NB4 (cell line): ENCODE measurements around the gene FGF11.

ENCODE experiments used
- DNase-seq: peaks from one replicate; pipeline ENCODE4 v3.0.0; 2010; ENCODE audit warnings: low read depth
- H3K4me3 ChIP-seq: one replicate; pipeline ENCODE4 v1.5.1; 2011; ENCODE audit warnings: mild to moderate bottlenecking, low read depth, low read length, moderate library complexity
- CTCF ChIP-seq: IDR thresholded peaks from one replicate; pipeline ENCODE4 v1.5.1; 2012; ENCODE audit warnings: low read depth, low read length
- MAX ChIP-seq: IDR thresholded peaks from 2 replicates; pipeline ENCODE4 v1.6.1; 2011; ENCODE audit warnings: low read depth, low read length
- MYC ChIP-seq: IDR thresholded peaks from 2 replicates; pipeline ENCODE4 v1.6.1; 2011; ENCODE audit warnings: low read depth, low read length
- POLR2A ChIP-seq: IDR thresholded peaks from 2 replicates; pipeline ENCODE4 v1.6.1; 2011; ENCODE audit warnings: mild to moderate bottlenecking; ENCODE audit not compliant: insufficient read length; ENCODE audit errors: extremely low read depth

Gene FGF11

GRCh38 chr17:7439462-7440112 lies at the start of gene FGF11:
TSS of gene FGF11 (plus strand) at chr17:7439512. CDS start at chr17:7439621, 109 bp downstream.
- TF ChIP-seq MAX (no peak), CTCF (no peak)
- peak within 1 kb of the TSS; percentile 17 for H3K4me3 ChIP-seq
- no peak for DNase-seq

GRCh38 chr17:7389924-7390910 lies 49.1 kb upstream of the FGF11 start:
- no peak for DNase-seq
- no peak overlapping the region for H3K4me3 ChIP-seq
- TF ChIP-seq MYC (no peak), POLR2A (no peak), MAX (no peak), CTCF (no peak)

- no peak overlapping the region for H3K4me3 ChIP-seq
- DNase-seq, result no peak
- TF ChIP-seq POLR2A (no peak), MAX (no peak), CTCF (no peak), MYC (no peak)
These were observed 48.0 kb upstream of the FGF11 start for GRCh38 chr17:7391307-7391706.

GRCh38 chr17:7392696-7393612 lies 46.4 kb upstream of the FGF11 start:
- no peak overlapping the region for H3K4me3 ChIP-seq
- DNase-seq, result no peak
- TF ChIP-seq CTCF, result no peak
- TF ChIP-seq POLR2A, result no peak
- TF ChIP-seq MAX, result no peak
- no peak for TF ChIP-seq MYC

GRCh38 chr17:7393613-7394451 lies 45.5 kb upstream of the FGF11 start:
- peak overlapping the region; percentile 43 for H3K4me3 ChIP-seq
- no peak for TF ChIP-seq CTCF
- TF ChIP-seq MAX, result no peak
- no peak for TF ChIP-seq MYC
- TF ChIP-seq POLR2A, result no peak
- DNase-seq, result no peak
